Thyroid gland (tissue), 4 donors: ENCODE results near the gene PATE2. TPM values are rescaled to one million over a fixed set of nuclear protein-coding genes. Genes with fewer than 3 reads are reported as not detected.

Experiments used
- DNase-seq, 2 donors: peaks; one replicate each; pipeline ENCODE4 v3.0.0-alpha.2; 2019
- H3K27ac ChIP-seq, 3 donors: fragments of 200-600 bp; sonication (generic); 1 replicate in 2 of 3; 2 replicates in 1 of 3; pipeline ENCODE4 v1.5.1; 2016 to 2019; ENCODE audit warnings: mild to moderate bottlenecking in 1 of 3, moderate library complexity in 1 of 3
- H3K27me3 ChIP-seq: fragments of 200-600 bp; sonication (generic); one replicate; pipeline ENCODE4 v1.5.1; 2019
- H3K36me3 ChIP-seq, 2 donors: fragments of 200-600 bp; sonication (generic); one replicate each; pipeline ENCODE4 v1.5.1; 2016 to 2019
- H3K4me1 ChIP-seq, 2 donors: fragments of 200-600 bp; sonication (generic); one replicate each; pipeline ENCODE4 v1.5.1; 2017 to 2019
- H3K4me3 ChIP-seq, 3 donors: fragments of 200-600 bp; sonication (generic); replicated peaks in 1 of 3; 1 replicate in 2 of 3; 2 replicates in 1 of 3; pipeline ENCODE4 v1.5.1; 2016; ENCODE audit warnings: mild to moderate bottlenecking in 1 of 3
- H3K9me3 ChIP-seq: fragments of 200-600 bp; sonication (generic); one replicate; pipeline ENCODE4 v1.5.1; 2017
- POLR2A ChIP-seq, 2 donors: fragments of 450-650 bp; IDR thresholded peaks; one replicate each; pipeline ENCODE4 v1.6.1; 2017; ENCODE audit warnings: antibody characterized with exemption in 2 of 2, mild to moderate bottlenecking in 2 of 2, moderate library complexity in 1 of 2
- WGBS, 2 donors: methylation state at CpG; one replicate each; pipeline ENCODE4 v1.1.5; 2017; 5-methylcytosine and 5-hydroxymethylcytosine counted together
- intact Hi-C: fragments of 100-400 bp; cut with DNase I; formaldehyde crosslinking; loops from one replicate; pipeline ENCODE4 v1.15.1; 2023
- total RNA-seq, 4 donors: library from RNA; depleted of rRNA; stranded (reverse); fragments of >200 nt; gene quantifications; one replicate each; pipeline ENCODE4 v1.2.3, GENCODE V29; 2016
- TF ChIP-seq, protein P1 (sequence below), 6 experiments: fragments of 200-600 bp in 3 of 6; fragments of 450-650 bp in 3 of 6; sonication (generic) in 3 of 6; IDR thresholded peaks; one replicate each; pipeline ENCODE4 v1.5.1; 2016 to 2019; ENCODE audit warnings: antibody characterized with exemption in 6 of 6, mild to moderate bottlenecking in 2 of 6, inconsistent platforms in 1 of 6, moderate library complexity in 1 of 6

PATE2 gene
- not detected for total RNA-seq

GRCh38 chr11:125778728-125779127 is at the start of gene PATE2:
TSS of gene PATE2 (minus strand) at chr11:125778828. CDS start at chr11:125778773, 55 bp downstream.
- no peak within 1 kb of the TSS for H3K27ac ChIP-seq
- no peak within 1 kb of the TSS for H3K4me3 ChIP-seq
- intact Hi-C loops = no loop called here
- DNase-seq = no peak
- no peaks in the 10 kb centered on the region for H3K9me3 ChIP-seq
- no peaks in the 10 kb centered on the region for H3K4me1 ChIP-seq
- TF ChIP-seq POLR2A (IDR thresholded peaks at IDR 0.05) = no peak
- TF ChIP-seq, protein P1, sequence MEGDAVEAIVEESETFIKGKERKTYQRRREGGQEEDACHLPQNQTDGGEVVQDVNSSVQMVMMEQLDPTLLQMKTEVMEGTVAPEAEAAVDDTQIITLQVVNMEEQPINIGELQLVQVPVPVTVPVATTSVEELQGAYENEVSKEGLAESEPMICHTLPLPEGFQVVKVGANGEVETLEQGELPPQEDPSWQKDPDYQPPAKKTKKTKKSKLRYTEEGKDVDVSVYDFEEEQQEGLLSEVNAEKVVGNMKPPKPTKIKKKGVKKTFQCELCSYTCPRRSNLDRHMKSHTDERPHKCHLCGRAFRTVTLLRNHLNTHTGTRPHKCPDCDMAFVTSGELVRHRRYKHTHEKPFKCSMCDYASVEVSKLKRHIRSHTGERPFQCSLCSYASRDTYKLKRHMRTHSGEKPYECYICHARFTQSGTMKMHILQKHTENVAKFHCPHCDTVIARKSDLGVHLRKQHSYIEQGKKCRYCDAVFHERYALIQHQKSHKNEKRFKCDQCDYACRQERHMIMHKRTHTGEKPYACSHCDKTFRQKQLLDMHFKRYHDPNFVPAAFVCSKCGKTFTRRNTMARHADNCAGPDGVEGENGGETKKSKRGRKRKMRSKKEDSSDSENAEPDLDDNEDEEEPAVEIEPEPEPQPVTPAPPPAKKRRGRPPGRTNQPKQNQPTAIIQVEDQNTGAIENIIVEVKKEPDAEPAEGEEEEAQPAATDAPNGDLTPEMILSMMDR (IDR thresholded peaks at IDR 0.05) = no peak
- no peaks in the 10 kb centered on the region for H3K27me3 ChIP-seq
- H3K36me3 ChIP-seq = no peaks in the 10 kb centered on the region

DNA sequence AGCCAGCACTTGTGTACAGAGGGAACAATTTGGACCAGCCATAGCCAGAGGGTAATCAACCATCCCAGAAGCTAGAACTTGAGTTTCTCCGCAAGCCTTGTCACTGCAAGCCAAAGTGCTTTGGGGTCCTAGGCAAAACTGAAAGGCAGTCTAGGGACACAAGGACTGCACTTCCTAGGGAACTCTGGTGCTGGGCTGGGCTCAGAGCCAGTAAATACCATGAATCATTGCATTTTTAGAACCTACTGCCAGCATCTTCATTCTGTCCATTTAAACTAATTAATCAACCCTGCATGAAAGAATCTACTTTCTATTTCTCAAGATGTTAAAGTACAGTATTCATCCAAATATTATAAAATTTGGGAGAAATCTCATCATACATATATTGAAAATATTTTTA is 29.3 kb upstream of the PATE2 start:
- no peaks in the 10 kb centered on the region for H3K9me3 ChIP-seq

GRCh38 chr11:125802387-125802786 is 23.8 kb upstream of the PATE2 start:
- Histone ChIP-seq H3K27ac (no peak overlapping the region), H3K9me3 (no peaks in the 10 kb centered on the region), H3K4me3 (no peak overlapping the region), H3K4me1 (no peaks in the 10 kb centered on the region), H3K27me3 (no peaks in the 10 kb centered on the region), H3K36me3 (no peaks in the 10 kb centered on the region)
- no peak for DNase-seq
- intact Hi-C loops = no loop called here
- TF ChIP-seq, protein P1 (IDR thresholded peaks at IDR 0.05) = no peak
- TF ChIP-seq POLR2A (IDR thresholded peaks at IDR 0.05) = no peak
- 0 to 85% methylated on average over 1 of the region's 1 CpG for WGBS, 2 donors

More for the DNA sequence above, 29.3 kb upstream of the PATE2 start:
- Histone ChIP-seq H3K4me1 (no peaks in the 10 kb centered on the region), H3K36me3 (no peaks in the 10 kb centered on the region), H3K27me3 (no peaks in the 10 kb centered on the region), H3K4me3 (no peak overlapping the region), H3K27ac (no peak overlapping the region)
- intact Hi-C loops = no loop called here
- no peak for TF ChIP-seq POLR2A (IDR thresholded peaks at IDR 0.05)
- TF ChIP-seq, protein P1 (IDR thresholded peaks at IDR 0.05) = no peak
- WGBS, 2 donors = 80 to 94% methylated on average over 1 of the region's 1 CpG
- no peak for DNase-seq

DNA sequence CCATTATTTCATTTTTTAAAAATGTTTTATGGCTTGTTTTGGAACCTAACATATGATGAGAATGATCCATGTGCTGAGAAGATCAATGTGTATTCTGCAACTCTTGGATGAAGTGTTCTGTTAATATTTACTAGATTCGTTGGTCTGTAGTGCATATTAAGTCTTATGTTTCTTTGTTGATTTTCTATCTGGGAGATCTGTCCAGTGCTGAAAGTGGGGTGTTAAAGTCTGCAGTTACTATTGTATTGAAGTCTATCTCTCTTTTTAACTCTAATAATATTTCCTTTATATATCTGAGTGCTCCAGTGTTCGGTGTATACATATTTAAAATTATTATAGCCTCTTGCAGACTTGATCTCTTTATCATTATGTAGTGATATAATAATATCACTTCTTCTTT is 21.2 kb upstream of the PATE2 start:
- TF ChIP-seq, protein P1 (IDR thresholded peaks at IDR 0.05) = no peak
- no peak for TF ChIP-seq POLR2A (IDR thresholded peaks at IDR 0.05)
- DNase-seq = no peak
- intact Hi-C loops = no loop called here
- Histone ChIP-seq H3K27me3 (no peaks in the 10 kb centered on the region), H3K36me3 (no peaks in the 10 kb centered on the region), H3K27ac (no peak overlapping the region), H3K4me3 (no peak overlapping the region), H3K9me3 (no peaks in the 10 kb centered on the region), H3K4me1 (no peaks in the 10 kb centered on the region)
- 36 to 86% methylated on average over 2 of the region's 2 CpGs for WGBS, 2 donors

DNA sequence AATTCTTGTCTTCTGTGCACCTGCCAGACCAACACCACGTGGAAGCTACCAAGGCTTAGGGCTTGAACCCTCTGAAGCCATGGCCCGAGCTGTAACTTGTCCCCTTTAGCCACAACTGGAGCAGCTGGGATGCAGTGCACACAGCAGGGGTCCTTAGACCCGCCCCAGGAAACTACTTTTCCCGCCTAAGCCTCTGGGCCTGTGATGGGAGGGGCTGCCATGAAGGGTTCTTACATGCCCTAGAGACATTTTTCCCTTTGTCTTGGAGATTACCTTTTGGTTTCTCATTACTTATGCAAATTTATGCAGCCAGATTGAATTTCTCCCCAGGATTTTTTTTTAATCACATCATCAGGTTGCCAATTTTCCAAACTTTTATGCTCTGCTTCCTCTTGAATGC is 19.0 kb upstream of the PATE2 start:
- no peak overlapping the region for H3K27ac ChIP-seq
- TF ChIP-seq, protein P1 (IDR thresholded peaks at IDR 0.05) = no peak
- TF ChIP-seq POLR2A (IDR thresholded peaks at IDR 0.05) = no peak
- no peaks in the 10 kb centered on the region for H3K36me3 ChIP-seq
- no peaks in the 10 kb centered on the region for H3K4me1 ChIP-seq
- 48 to 60% methylated on average over 4 of the region's 4 CpGs for WGBS, 2 donors
- DNase-seq = no peak
- H3K4me3 ChIP-seq = no peak overlapping the region
- H3K27me3 ChIP-seq = no peaks in the 10 kb centered on the region
- intact Hi-C loops = no loop called here
- no peaks in the 10 kb centered on the region for H3K9me3 ChIP-seq
